ENCODE results near the gene PPP2R3A.

- TF ChIP-seq KAT7 (CRISPR knock-in tag; IDR thresholded peaks at IDR 0.05; ENCODE audit: borderline replicate concordance) (no peak), WHSC1 (IDR thresholded peaks at IDR 0.05; ENCODE audit: low read length) (no peak), NFIC (IDR thresholded peaks at IDR 0.05) (no peak), MXD1 (CRISPR knock-in tag; IDR thresholded peaks at IDR 0.05; ENCODE audit: borderline replicate concordance, poor library complexity, severe bottlenecking) (no peak), XRCC5 (IDR thresholded peaks at IDR 0.05; ENCODE audit: low read depth, low read length) (no peak)
These were observed 110.3 kb downstream of the PPP2R3A start for GRCh38 chr3:136075811-136076210.

Data from K562 (cell line).